Activated CD8-positive, alpha-beta memory T cell treated with anti-CD3 and anti-CD28 coated beads, Interleukin-2, amount 50 U/mL, for 24 hours (primary cell): ENCODE data around the gene CR1.
"Not testable (repeated sequence)": the region's sequence is repeated elsewhere in the genome, so short reads cannot be mapped to it uniquely, and the experiment has no call there.

ENCODE experiments used
- DNase-seq: peaks from one replicate; pipeline ENCODE4 v3.0.0-alpha.2; 2020; ENCODE audit errors: extremely low read depth

CR1 gene

GRCh38 chr1:207503950-207504349 is 8.0 kb downstream of the CR1 start:
- no peak for DNase-seq

GRCh38 chr1:207504438-207504837 is 8.5 kb downstream of the CR1 start:
- no peak for DNase-seq

- no peak for DNase-seq
Measured at GRCh38 chr1:207510444-207510843, 14.5 kb downstream of the CR1 start.

GRCh38 chr1:207514890-207515289 is 18.9 kb downstream of the CR1 start:
- no peak for DNase-seq

GRCh38 chr1:207516729-207517128 is 20.8 kb downstream of the CR1 start:
- no peak for DNase-seq

GRCh38 chr1:207518608-207519236 is 22.8 kb downstream of the CR1 start:
- no peak for DNase-seq

GRCh38 chr1:207519505-207520399 is 23.8 kb downstream of the CR1 start:
- DNase-seq, result no peak

- not testable (repeated sequence) for DNase-seq
Measured at GRCh38 chr1:207520400-207521345, 24.7 kb downstream of the CR1 start.

- not testable (repeated sequence) for DNase-seq
Measured at GRCh38 chr1:207525239-207525638, 29.3 kb downstream of the CR1 start.

- DNase-seq, result not testable (repeated sequence)
Measured at GRCh38 chr1:207528401-207528800, 32.4 kb downstream of the CR1 start.

GRCh38 chr1:207536263-207536662 is 40.3 kb downstream of the CR1 start:
- DNase-seq, result not testable (repeated sequence)

- DNase-seq, result not testable (repeated sequence)
Measured at GRCh38 chr1:207546677-207547357, 50.9 kb downstream of the CR1 start.

- not testable (repeated sequence) for DNase-seq
Measured at GRCh38 chr1:207554823-207555222, 58.9 kb downstream of the CR1 start.

- DNase-seq, result no peak
Measured at GRCh38 chr1:207565546-207566468, 69.8 kb downstream of the CR1 start.

- not testable (repeated sequence) for DNase-seq
Measured at GRCh38 chr1:207571926-207572325, 76.0 kb downstream of the CR1 start.

GRCh38 chr1:207573074-207573473 is 77.1 kb downstream of the CR1 start:
- DNase-seq, result not testable (repeated sequence)

- DNase-seq, result not testable (repeated sequence)
Measured at GRCh38 chr1:207575381-207575780, 79.4 kb downstream of the CR1 start.

GRCh38 chr1:207578796-207579435 is 83.0 kb downstream of the CR1 start:
- no peak for DNase-seq

- peak; percentile 7 for DNase-seq
Measured at GRCh38 chr1:207579436-207579799, 83.5 kb downstream of the CR1 start.
